Measurements from ENCODE around the gene MOSPD3.

GRCh38 chr7:100623951-100624824 is 11.8 kb downstream of the MOSPD3 start:
- TF ChIP-seq POLR2A (IDR thresholded peaks at IDR 0.05) (no peak), CTCF (IDR thresholded peaks at IDR 0.05) (no peak), EP300 (IDR thresholded peaks at IDR 0.05) (no peak)
